Panc1 (cell line): ENCODE data around the gene ADCY7.

Experiments
- CTCF ChIP-seq: fragments of 450-650 bp; IDR thresholded peaks from 2 replicates; pipeline ENCODE4 v1.5.1; 2017; ENCODE audit warnings: mild to moderate bottlenecking
- POLR2AphosphoS5 ChIP-seq: IDR thresholded peaks from 2 replicates; pipeline ENCODE4 v1.6.1; 2012; ENCODE audit warnings: mild to moderate bottlenecking, low read depth, low read length, moderate library complexity
- REST ChIP-seq, 2 experiments: IDR thresholded peaks; 2 replicates each; pipeline ENCODE4 v1.6.1; 2011 to 2012; ENCODE audit warnings: low read depth in 2 of 2, control low read depth in 1 of 2, low read length in 1 of 2, mild to moderate bottlenecking in 1 of 2, moderate library complexity in 1 of 2; ENCODE audit not compliant: insufficient read depth in 1 of 2
- SIN3A ChIP-seq: IDR thresholded peaks from 2 replicates; pipeline ENCODE4 v1.6.1; 2012; ENCODE audit warnings: low read depth, mild to moderate bottlenecking, low read length, moderate library complexity, borderline replicate concordance; ENCODE audit not compliant: insufficient read depth
- TCF7L2 ChIP-seq: IDR thresholded peaks from 2 replicates; pipeline ENCODE4 v1.6.1; 2011; ENCODE audit warnings: mild to moderate bottlenecking, low read depth, low read length, inconsistent platforms

DNA sequence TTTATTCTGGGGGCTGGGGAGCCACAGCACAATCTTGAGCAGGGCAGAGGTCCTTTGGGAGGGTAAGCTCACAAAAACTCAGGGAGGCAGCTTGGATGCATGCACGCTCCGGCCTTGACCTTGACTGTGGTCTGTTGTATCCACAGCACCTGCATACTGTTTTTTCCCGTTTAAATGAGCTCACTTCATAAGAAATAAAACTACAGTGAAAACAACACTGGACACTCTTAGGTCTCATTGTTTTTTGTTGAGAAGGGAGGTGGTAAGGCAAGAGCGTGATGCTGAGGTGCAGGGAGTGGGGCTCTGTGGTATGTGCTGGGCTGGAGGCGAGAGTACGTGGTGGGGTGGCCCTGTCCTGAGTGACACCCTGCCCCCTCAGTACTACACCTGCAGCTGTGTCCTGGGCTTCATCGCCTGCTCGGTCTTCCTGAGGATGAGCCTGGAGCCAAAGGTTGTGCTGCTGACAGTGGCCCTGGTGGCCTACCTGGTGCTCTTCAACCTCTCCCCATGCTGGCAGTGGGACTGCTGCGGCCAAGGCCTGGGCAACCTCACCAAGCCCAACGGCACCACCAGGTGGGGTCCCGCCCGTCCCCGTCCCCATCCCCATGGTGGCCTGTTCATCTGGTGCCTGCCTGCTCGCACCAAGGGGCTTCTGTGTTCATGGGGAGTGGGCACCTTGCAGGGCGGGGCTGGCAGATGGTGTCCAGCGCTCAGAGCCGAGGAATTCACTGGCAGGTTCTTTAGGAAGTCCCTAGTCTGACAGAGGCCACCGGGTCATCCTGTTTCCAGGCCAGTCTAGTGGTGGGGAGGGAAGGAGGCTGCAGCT lies 44.2 kb downstream of the ADCY7 start:
- TF ChIP-seq CTCF (no peak), TCF7L2 (no peak), REST (IDR thresholded peaks at IDR 0.05; ENCODE audit: insufficient read depth in 1 of 2, low read depth in 2 of 2, low read length in 1 of 2) (no peak), POLR2AphosphoS5 (no peak), SIN3A (no peak)
